HG03135 (cell line): ENCODE measurements around the gene KCNIP3.
"Not testable (repeated sequence)": the region's sequence is repeated elsewhere in the genome, so short reads cannot be mapped to it uniquely, and the experiment has no call there.

Source experiments
- ATAC-seq: cut with Tn5 transposase; IDR thresholded peaks from one replicate; pipeline ENCODE4 v1.9.1; 2021; ENCODE audit warnings: mild to moderate bottlenecking, moderate library complexity; ENCODE audit not compliant: unreplicated experiment

KCNIP3 gene

GRCh38 chr2:95296880-95297487, at the start of gene KCNIP3:
TSS of gene KCNIP3 (plus strand) at chr2:95297347. CDS start at chr2:95297439, 92 bp downstream.
- no peak for ATAC-seq

DNA sequence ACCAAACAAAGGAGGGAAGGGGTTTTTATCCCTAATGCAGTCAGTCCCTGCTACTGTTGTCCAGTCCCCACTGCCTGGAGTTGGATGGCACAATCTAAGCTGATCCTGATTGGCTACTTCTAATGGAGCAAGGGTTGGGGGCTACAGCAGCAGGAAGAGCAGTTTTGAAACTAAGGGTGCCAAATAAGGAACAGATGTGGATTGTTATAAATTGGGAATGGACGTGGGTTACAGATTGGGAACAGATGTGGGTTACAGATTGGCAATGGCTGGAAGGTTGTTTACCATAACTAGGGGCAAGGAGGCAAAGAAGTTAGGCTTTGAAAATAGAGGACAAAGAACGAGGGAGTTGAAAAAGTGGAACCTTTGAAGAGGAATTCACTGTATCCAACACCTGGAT, 38.9 kb upstream of the KCNIP3 start:
- no peak for ATAC-seq

DNA sequence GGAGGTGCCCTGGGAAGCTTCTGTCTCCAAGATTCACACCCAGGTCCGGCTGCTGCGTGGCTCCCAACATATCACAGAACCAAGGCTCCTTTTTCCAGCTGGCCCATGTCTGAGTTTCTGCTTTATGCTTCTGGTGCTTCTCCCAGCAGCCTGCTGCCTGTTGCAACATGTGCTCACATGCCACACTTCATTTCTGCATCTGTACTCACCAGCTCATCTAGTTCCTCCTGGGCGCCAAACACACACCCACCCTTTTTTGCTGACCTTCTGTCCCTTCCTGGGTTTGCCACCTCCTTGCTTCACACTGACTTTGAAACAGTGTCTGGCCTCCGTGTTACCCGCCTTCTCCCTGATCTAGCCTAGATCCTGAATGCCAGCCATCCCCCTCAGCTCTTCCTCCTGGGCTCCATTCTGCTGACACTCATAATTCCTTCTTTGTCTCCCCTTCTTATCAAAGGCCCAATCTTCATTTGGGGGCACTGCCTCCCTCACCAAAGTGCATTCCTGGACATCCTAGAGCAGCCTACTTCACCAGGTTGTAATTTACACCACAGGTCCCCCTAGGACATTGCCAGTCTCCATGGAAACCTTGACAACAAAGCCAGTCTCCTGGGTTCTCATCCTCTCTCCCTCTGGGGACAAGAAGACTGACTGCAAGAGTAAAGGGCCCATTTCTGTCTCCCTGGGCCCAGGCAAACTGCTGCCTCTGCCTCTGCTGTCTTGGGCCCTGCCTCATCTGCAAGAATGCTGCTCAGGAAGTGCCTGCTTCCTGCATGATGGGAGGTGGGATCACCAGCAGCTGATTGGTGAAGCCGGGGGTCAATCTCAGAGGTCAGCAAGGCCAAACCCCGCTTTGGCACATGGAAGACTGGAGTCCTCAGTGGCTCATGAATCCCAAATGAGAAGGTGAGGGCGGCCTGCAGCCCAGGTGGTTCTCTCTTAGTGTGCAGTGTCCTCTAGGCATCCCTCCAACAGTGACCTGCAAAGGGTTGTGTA, 36.8 kb upstream of the KCNIP3 start:
- no peak for ATAC-seq

GRCh38 chr2:95261602-95262001, 35.5 kb upstream of the KCNIP3 start:
- ATAC-seq: no peak

- ATAC-seq: no peak
Measured at GRCh38 chr2:95262896-95263542, 34.1 kb upstream of the KCNIP3 start.

DNA sequence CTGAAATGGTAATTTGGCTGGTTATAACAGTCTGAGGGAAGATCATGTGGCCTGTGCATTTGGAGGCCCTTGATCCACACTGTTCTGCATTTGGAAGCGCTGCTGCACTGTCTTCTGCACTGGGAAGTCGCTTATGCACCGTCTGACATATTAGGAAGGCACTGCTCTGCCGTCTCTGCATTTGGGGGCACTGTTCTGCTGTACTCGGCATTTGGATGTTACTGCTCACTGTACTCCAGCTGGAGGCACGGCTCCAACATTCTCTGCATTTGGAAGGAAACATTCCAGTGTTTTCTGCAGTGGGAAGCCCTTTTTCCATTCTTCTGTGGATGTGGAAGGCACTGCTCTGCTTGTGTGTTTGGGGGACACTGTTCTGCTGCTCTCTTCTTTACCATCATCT, 32.5 kb upstream of the KCNIP3 start:
- no peak for ATAC-seq

DNA sequence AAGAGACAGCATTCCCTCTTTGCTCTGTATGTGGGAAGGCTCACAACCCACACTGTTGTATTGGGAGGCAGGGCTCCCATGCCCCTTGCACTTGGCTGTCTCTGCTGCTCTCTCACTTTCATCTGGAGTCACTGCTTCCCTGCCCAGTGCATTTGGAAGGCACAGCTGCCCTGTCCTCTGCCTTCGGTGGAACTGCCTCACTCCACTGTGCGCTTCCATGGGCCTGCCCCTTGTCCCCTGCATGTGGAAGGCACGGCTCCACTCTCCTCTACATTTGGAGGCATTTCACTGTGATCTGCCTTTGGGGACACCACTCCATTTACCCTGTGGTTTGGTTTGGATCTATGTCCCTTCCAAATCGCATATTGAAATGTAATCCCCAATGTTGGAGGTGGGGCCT, 32.0 kb upstream of the KCNIP3 start:
- ATAC-seq: no peak

- no peak for ATAC-seq
Measured at GRCh38 chr2:95266781-95267430, 30.2 kb upstream of the KCNIP3 start.

- ATAC-seq: no peak
Measured at GRCh38 chr2:95267458-95268210, 29.5 kb upstream of the KCNIP3 start.

DNA sequence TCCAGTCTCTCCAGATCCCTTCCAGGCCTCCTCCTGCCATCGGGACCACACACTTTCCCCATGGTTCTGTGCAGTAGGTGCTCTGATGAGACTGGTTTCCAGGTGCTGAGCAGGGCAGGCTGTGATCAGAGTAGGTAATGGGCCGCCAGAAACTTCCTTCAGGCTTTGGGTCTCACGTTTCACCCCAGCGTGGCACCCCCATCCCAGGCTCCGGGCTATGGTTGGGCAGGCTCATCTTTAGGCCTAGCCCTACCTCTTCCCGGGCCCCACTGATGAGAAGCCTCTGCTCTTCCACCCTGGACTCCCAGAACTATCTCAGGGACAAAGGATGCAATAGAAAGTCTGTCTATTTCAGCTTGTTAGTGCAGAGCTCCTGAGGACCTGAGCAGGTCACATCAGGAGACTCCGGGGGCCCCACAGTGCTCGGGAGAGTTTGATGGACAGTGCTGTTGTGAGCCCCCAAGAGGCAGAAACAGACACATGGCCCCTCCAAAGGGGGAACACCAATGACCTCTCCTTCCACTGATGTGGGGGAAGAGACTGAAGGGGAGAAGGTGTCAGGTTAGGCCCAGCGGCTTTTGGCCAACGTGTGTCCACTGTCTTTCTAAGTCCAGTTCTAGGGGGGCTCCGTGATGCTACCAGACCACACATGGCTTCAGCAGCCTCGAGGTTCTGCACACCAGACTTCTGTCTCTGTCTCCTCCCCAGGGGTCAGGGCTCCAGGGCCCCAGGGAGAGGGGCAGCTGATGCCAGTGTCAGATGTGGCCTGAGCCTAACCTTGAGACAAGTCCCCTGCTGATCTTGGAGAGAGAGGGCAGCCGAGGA, 28.7 kb upstream of the KCNIP3 start:
- no peak for ATAC-seq

DNA sequence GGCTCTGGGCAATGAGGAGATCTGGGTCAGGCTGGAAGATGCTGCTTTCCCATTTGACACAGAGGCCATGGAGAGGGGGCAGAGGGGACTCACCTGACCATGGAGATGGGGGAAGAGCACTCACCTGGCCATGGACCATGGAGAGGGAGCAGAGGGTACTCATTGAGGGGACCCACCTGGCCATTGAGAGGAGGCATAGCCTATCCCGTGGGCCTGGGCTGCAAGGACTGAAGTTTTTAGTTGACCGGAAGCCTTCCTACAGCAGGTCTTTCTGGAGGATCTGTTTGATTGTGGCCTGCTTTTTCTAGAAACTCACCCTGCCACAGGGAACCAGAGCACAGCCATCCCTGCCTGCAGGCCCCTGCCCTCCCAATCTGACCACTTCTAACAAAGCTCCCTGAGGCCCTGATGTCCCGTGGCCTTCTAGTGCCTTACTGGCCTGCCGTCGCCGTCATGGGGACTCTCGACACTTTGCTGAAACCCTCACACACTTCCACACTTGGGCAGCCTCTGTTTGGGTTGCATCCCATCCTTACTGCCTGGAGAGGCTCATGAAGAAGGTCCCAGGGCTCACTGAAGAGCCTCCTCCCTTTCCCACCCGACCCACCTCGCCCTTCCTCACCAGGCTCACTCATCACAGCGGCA, 28.0 kb upstream of the KCNIP3 start:
- ATAC-seq: no peak

DNA sequence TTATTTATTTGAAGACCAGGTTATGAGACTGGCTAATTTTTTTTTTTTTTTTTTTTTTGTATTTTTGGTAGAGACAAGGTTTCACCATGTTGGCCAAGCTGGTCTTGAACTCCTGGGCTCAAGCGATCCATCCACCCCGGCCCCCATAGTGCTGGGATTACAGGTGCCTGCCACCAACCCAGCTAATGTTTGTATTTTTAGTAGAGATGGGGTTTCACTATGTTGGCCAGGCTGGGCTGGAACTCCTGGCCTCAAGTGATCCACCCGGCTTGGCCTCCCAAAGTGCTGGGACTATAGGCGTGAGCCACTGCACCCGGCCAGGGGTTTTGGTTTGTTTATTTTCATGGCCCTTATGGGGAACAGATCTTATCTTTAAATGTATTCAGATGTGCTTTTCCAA, 27.4 kb upstream of the KCNIP3 start:
- not testable (repeated sequence) for ATAC-seq

GRCh38 chr2:95270541-95271081, 26.5 kb upstream of the KCNIP3 start:
- no peak for ATAC-seq

DNA sequence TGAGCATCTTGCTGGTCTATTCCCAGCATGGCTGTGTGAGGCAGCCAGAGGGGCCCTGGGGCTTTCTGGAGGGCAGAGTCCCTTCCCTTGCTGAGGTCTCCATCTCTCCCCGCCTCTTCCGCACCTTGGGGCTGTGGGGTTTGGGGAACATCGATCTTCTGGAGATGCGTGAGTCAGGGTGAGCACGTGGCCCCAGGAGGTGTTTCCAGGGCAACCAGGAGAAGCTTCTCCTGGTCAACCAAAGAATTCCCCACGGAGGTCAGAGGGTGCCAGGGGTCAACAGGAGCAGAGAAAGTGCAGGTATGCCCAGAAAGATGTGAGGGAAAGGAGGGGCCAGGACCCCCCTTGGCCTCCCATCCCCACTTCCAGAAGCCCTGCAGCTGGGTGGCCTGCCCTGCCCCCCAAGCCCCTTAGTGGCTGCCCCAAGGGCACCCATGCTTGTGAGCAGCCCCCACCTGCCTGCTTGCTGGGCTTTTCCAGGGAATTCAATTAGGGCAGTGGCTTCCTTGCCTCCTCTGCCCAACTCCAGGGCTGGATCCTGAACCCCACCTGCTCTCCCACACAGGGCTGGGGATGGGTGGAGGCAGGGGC, 25.7 kb upstream of the KCNIP3 start:
- no peak for ATAC-seq

GRCh38 chr2:95272299-95272751, 24.8 kb upstream of the KCNIP3 start:
- no peak for ATAC-seq

GRCh38 chr2:95272781-95273180, 24.4 kb upstream of the KCNIP3 start:
- ATAC-seq: no peak

GRCh38 chr2:95273566-95274290, 23.4 kb upstream of the KCNIP3 start:
- no peak for ATAC-seq
